Muscle of leg (tissue), 16 donors: Measurements from ENCODE around the gene ATP5MC3. TPM values are rescaled to one million over a fixed set of nuclear protein-coding genes. Genes with fewer than 3 reads are reported as not detected.
"Not testable (repeated sequence)": the region's sequence is repeated elsewhere in the genome, so short reads cannot be mapped to it uniquely, and the experiment has no call there.

Experiments used
- DNase-seq: peaks from one replicate; pipeline ENCODE4 v3.0.0; 2013
- H3K27ac ChIP-seq: one replicate; pipeline ENCODE4 v1.5.1; 2013; ENCODE audit warnings: mild to moderate bottlenecking, low read length, control low read depth
- H3K27me3 ChIP-seq: one replicate; pipeline ENCODE4 v1.6.1; 2013; ENCODE audit warnings: low read length; ENCODE audit not compliant: control insufficient read depth, insufficient read depth
- H3K36me3 ChIP-seq: one replicate; pipeline ENCODE4 v1.6.1; 2013; ENCODE audit warnings: low read length; ENCODE audit not compliant: control insufficient read depth, insufficient read depth
- H3K4me1 ChIP-seq: one replicate; pipeline ENCODE4 v1.6.1; 2013; ENCODE audit warnings: low read length; ENCODE audit not compliant: control insufficient read depth, insufficient read depth
- H3K4me3 ChIP-seq: one replicate; pipeline ENCODE4 v1.5.1; 2013; ENCODE audit warnings: low read length, control low read depth
- H3K9me3 ChIP-seq: replicated peaks from 2 replicates; pipeline ENCODE4 v1.6.1; 2013; ENCODE audit warnings: low read depth, low read length; ENCODE audit not compliant: control insufficient read depth
- WGBS: methylation state at CpG from one replicate; pipeline ENCODE4 v1.1.5; 2013; ENCODE audit warnings: missing lambda C conversion rate; ENCODE audit not compliant: insufficient coverage; 5-methylcytosine and 5-hydroxymethylcytosine counted together
- long read RNA-seq, 11 donors: transcript quantifications; one replicate each; lab custom pipeline, GENCODE V29; 2026
- polyA plus RNA-seq, 8 donors: library from polyadenylated mRNA; unstranded; fragments of 120-200 nt; gene quantifications; one replicate each; pipeline versions ENCODE4 v1.2.1 to v1.2.3, GENCODE V29; 2013; ENCODE audit warnings: inconsistent platforms in 1 of 8, low replicate concordance in 1 of 8; ENCODE audit not compliant: insufficient read length in 8 of 8, insufficient read depth in 1 of 8
- total RNA-seq: library from RNA; stranded (reverse); fragments of 120-200 nt; gene quantifications from one replicate; pipeline ENCODE4 v1.2.4, GENCODE V29; 2013

ATP5MC3 gene
- 151 TPM for total RNA-seq
- 100 to 1,000 TPM; 216 to 279 (median 261) TPM for polyA plus RNA-seq
- long read RNA-seq, donor 1, full-length matches to known transcripts: 95 of 147 reads
- long read RNA-seq, donor 1, partial matches to known transcripts: 52 of 147 reads
- long read RNA-seq, donor 1, other reads (novel, unspliced or antisense): 0 of 147 reads
- long read RNA-seq, donor 2, full-length matches to known transcripts: 28 of 55 reads
- long read RNA-seq, donor 2, partial matches to known transcripts: 20 of 55 reads
- long read RNA-seq, donor 2, other reads (novel, unspliced or antisense): 7 of 55 reads
- long read RNA-seq, donor 3, full-length matches to known transcripts: 148 of 226 reads
- long read RNA-seq, donor 3, partial matches to known transcripts: 78 of 226 reads
- long read RNA-seq, donor 3, other reads (novel, unspliced or antisense): 0 of 226 reads
- long read RNA-seq, donor 4, full-length matches to known transcripts: 142 of 226 reads
- long read RNA-seq, donor 4, partial matches to known transcripts: 44 of 226 reads
- long read RNA-seq, donor 4, other reads (novel, unspliced or antisense): 40 of 226 reads
- long read RNA-seq, donor 5, full-length matches to known transcripts: 385 of 605 reads
- long read RNA-seq, donor 5, partial matches to known transcripts: 123 of 605 reads
- long read RNA-seq, donor 5, other reads (novel, unspliced or antisense): 97 of 605 reads
- long read RNA-seq, donor 6, full-length matches to known transcripts: 381 of 572 reads
- long read RNA-seq, donor 6, partial matches to known transcripts: 116 of 572 reads
- long read RNA-seq, donor 6, other reads (novel, unspliced or antisense): 75 of 572 reads
- long read RNA-seq, donor 7, full-length matches to known transcripts: 242 of 441 reads
- long read RNA-seq, donor 7, partial matches to known transcripts: 148 of 441 reads
- long read RNA-seq, donor 7, other reads (novel, unspliced or antisense): 51 of 441 reads
- long read RNA-seq, donor 8, full-length matches to known transcripts: 201 of 362 reads
- long read RNA-seq, donor 8, partial matches to known transcripts: 121 of 362 reads
- long read RNA-seq, donor 8, other reads (novel, unspliced or antisense): 40 of 362 reads
- long read RNA-seq, donor 9, full-length matches to known transcripts: 154 of 336 reads
- long read RNA-seq, donor 9, partial matches to known transcripts: 156 of 336 reads
- long read RNA-seq, donor 9, other reads (novel, unspliced or antisense): 26 of 336 reads
- long read RNA-seq, donor 10, full-length matches to known transcripts: 238 of 466 reads
- long read RNA-seq, donor 10, partial matches to known transcripts: 157 of 466 reads
- long read RNA-seq, donor 10, other reads (novel, unspliced or antisense): 71 of 466 reads
- long read RNA-seq, donor 11, full-length matches to known transcripts: 180 of 258 reads
- long read RNA-seq, donor 11, partial matches to known transcripts: 40 of 258 reads
- long read RNA-seq, donor 11, other reads (novel, unspliced or antisense): 38 of 258 reads

DNA sequence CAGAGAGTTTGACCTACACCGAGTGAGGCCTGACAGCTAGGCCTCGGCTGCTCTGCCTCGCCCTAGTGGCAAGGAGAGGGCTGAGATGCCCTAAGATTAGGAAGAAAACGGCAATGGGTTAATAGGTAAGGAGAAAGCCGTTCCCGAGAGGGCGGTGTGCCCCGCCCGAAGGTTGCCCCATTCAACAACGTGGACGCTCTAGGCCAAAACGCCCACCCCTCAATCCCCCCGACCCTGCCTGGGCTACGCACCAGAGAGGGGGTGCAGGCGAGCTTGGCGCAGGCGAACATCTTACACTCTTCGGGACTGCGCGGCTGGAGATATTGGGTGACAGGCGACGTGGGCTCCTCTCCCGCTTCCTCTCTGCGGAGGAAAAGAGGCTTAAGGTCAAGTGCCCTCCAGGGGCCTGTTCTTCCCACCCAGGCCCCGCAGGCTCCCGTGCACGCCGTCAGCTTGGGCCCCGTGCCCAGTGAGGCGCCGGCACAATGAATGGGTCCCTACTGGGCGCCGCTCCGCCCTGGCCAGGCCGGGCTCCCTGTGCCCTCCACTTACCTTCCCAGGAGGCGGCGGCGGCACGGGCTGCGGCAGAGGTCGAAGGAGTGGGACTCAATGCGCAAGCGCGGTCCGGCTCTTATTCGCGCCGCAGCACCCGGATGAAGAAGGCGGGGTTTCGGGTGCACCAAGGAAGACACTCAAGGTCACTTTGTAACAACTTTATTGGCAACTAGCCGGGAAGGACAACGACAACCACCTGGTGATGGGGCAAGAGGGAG is at the start of gene ATP5MC3:
ATP5MC3 (minus strand) TSS at position 607 of the 773 bp plus-strand sequence; CDS start at position 290, 317 bp downstream.
- DNase-seq: peak; percentile 97
- peaks cover 21% of the 10 kb centered on the region for H3K36me3 ChIP-seq
- H3K4me1 ChIP-seq: peaks cover 5% of the 10 kb centered on the region
- no peaks in the 10 kb centered on the region for H3K9me3 ChIP-seq
- H3K27me3 ChIP-seq: peaks cover 2% of the 10 kb centered on the region
- H3K27ac ChIP-seq: peak within 1 kb of the TSS; percentile 95
- WGBS: 0% methylated on average over 44 of the region's 53 CpGs
- peak within 1 kb of the TSS; percentile 99 for H3K4me3 ChIP-seq

DNA sequence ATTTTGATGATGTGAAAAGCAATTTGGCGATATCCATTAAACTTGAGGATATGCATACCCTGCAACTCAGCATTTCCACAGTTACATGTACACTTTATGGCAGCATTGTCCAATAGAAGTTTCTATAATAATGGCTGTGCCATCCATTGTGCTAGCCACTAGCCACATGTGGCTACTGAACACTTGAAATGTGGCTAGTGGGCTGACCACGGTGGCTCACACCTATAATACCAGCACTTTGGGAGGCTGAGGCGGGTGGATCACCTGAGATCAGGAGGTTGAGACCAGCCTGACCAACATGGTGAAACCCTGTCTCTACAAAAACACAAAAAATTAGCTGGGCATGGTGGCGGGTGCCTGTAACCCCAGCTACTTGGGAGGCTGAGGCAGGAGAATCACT is 47.1 kb upstream of the ATP5MC3 start:
- 100% methylated on average over 1 of the region's 4 CpGs for WGBS
- H3K4me1 ChIP-seq, H3K4me3 ChIP-seq, H3K36me3 ChIP-seq, DNase-seq, H3K27me3 ChIP-seq, H3K9me3 ChIP-seq, H3K27ac ChIP-seq: not testable (repeated sequence)

DNA sequence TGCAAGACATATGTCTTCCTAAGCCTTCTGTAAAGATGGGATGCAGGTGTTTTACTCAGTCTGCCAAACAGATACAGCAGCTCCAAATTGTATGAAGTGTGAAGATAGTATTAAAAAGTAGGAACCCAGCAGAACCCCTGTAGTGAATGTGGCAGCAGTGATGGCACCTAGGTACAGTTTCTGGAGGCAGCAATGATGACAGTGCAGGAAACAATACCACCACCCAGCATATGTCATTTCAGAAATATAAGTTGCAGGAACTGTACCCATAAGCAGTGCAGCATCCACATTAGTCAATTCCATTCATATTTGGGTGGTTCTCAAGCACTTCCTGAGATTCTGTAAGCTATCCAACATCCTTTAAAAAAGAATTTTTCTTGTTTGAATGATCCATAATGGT is 46.7 kb upstream of the ATP5MC3 start:
- no peak for DNase-seq
- Histone ChIP-seq H3K4me1 (no peaks in the 10 kb centered on the region), H3K4me3 (no peak overlapping the region), H3K27me3 (no peaks in the 10 kb centered on the region), H3K36me3 (no peaks in the 10 kb centered on the region), H3K9me3 (no peaks in the 10 kb centered on the region), H3K27ac (no peak overlapping the region)

DNA sequence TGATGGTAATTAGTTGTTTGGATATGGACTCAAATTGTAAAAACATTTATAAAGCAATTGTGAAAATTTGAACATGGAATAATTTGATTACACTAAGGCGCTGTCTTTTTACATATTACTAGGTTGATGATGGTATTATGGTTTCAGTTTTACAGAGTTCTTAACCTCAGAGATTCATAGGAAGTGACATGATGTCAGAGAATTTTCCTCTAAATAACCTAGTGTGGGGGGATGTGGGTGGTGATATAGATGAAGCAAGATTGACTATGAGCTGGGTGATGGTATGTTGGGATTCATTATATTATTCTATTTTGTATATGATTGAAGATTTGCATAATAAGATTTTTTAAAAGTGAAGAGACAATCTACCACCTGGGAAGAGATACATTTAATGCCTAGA is 45.9 kb upstream of the ATP5MC3 start:
- no CpG with 5 or more reads among the region's 1 CpG for WGBS

DNA sequence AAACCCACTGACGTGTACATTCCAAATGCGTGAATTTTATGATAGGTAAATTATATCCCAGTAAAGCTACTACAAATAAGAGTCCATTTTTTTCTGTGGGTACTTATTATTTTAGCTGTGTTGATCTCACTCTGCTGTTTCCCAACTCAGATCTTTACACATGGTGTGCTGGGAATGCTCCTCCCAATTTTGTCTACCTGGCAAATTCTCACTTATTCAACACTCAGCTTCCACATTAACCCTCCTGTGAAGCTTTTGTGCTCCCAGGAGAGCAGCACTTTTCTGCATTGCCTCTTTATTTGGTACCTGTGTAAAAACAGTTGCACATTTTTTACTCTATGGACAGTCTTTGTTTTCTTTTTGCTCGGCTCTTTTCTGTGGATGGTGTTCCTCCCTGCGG is 38.6 kb upstream of the ATP5MC3 start:
- no CpG with 5 or more reads among the region's 4 CpGs for WGBS
- no peak overlapping the region for H3K27ac ChIP-seq
- DNase-seq: no peak
- H3K4me1 ChIP-seq: no peaks in the 10 kb centered on the region
- no peaks in the 10 kb centered on the region for H3K27me3 ChIP-seq
- no peaks in the 10 kb centered on the region for H3K9me3 ChIP-seq
- no peak overlapping the region for H3K4me3 ChIP-seq
- no peaks in the 10 kb centered on the region for H3K36me3 ChIP-seq

More for the DNA sequence above, 45.9 kb upstream of the ATP5MC3 start:
- Histone ChIP-seq H3K36me3 (no peaks in the 10 kb centered on the region), H3K4me1 (no peaks in the 10 kb centered on the region), H3K27me3 (no peaks in the 10 kb centered on the region), H3K9me3 (no peaks in the 10 kb centered on the region), H3K27ac (no peak overlapping the region), H3K4me3 (no peak overlapping the region)
- no peak for DNase-seq

DNA sequence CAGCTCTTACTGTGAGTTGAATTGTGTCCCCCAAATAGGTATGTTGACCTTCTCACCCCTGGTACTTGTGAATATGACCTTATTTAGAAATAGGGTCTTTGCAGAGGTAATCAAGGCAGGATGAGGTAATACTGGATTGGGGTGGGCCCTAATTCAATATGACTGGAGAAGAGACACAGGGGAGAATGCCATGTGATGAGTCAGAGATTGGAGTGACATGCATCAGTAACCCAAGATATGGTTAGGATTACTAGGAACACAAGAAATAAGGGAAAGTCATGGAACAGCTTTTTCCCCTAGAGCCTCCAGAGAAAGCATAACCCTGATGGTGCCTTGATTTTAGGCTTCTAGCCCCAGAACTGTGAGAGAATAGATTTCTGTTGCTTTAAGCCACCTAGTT is 37.0 kb upstream of the ATP5MC3 start:
- H3K27me3 ChIP-seq: no peaks in the 10 kb centered on the region
- H3K36me3 ChIP-seq: no peaks in the 10 kb centered on the region
- H3K4me3 ChIP-seq: no peak overlapping the region
- H3K4me1 ChIP-seq: no peaks in the 10 kb centered on the region
- H3K27ac ChIP-seq: no peak overlapping the region
- H3K9me3 ChIP-seq: no peaks in the 10 kb centered on the region
- no peak for DNase-seq

DNA sequence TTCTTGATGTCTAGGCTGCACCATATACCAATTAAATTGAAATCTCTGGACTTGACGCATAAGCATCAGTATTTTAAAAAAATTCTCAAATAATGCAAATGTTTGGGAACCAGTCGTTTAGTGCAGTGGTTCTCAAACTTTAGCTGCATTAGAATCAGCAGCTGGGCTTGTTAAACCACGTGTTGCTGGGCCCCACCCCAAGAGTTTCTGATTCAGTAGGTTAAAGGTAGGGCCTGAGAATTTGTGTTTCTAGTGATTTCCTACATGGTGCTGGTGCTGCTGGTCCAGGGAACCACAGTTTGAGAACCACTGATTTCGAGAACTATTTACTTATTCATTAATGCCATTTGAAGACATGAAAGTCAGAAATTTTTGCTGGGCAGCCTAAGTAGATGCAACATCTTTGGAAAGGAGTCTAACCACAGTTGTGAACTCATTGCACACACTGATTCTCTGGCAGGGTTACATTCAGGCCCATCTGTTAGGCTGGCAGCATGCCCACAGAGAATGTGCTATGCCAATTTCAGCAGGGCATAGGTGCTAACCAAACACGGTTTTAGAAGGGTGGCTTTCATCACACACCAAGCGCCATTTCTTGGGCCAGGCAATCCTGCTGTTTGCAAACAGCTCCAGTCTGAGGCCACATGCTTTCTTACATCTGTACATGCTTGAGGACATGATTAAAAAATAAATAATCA is 26.4 kb upstream of the ATP5MC3 start:
- H3K36me3 ChIP-seq: no peaks in the 10 kb centered on the region
- H3K27me3 ChIP-seq: no peaks in the 10 kb centered on the region
- peak; percentile 47 for DNase-seq
- H3K27ac ChIP-seq: no peak overlapping the region
- WGBS: 73% methylated on average over 3 of the region's 6 CpGs
- no peak overlapping the region for H3K4me3 ChIP-seq
- no peaks in the 10 kb centered on the region for H3K9me3 ChIP-seq
- H3K4me1 ChIP-seq: no peaks in the 10 kb centered on the region

DNA sequence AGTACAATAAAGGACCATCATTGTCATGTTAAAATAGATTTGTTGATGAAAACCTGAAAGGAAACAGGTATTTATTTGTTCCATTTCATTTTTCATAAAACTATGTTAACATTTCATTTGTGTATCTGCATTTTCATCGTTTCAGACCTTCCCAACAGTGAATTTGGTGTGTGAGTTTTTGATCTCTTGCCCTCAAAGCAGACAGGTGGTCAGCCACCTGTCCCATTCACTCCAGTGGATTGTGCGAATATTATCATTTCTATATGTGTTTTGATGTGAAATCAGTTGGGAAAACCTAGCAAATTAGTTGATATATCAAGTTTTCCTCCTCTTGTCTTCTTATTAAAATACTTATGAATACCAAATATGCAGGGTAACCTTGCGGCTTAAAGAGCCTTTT is 25.4 kb upstream of the ATP5MC3 start:
- DNase-seq: no peak
- Histone ChIP-seq H3K4me1 (no peaks in the 10 kb centered on the region), H3K9me3 (no peaks in the 10 kb centered on the region), H3K4me3 (no peak overlapping the region), H3K27ac (no peak overlapping the region), H3K27me3 (no peaks in the 10 kb centered on the region), H3K36me3 (no peaks in the 10 kb centered on the region)
- no CpG with 5 or more reads among the region's 3 CpGs for WGBS

DNA sequence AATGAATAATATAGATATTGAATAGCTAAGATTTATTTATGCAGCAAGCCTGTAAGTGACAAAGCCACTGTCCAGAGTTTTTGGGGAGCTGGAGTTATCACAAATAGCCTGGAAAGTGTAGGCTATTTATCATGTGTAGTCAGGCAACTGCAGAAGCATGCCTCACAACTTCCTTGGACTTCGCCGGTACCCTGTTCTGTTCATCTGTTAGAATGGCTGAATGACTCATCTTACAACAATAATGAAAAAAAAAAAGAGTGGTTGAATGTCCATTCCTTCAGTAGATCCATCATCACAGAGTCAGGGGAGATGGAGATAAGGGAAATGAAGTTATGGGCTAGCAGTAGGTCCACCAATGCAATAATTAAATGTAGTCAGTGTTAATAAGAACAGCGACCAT is 24.0 kb upstream of the ATP5MC3 start:
- H3K27ac ChIP-seq: no peak overlapping the region
- no CpG with 5 or more reads among the region's 3 CpGs for WGBS
- no peak for DNase-seq
- H3K9me3 ChIP-seq: no peaks in the 10 kb centered on the region
- no peaks in the 10 kb centered on the region for H3K27me3 ChIP-seq
- no peak overlapping the region for H3K4me3 ChIP-seq
- H3K36me3 ChIP-seq: no peaks in the 10 kb centered on the region
- no peaks in the 10 kb centered on the region for H3K4me1 ChIP-seq
